ENCODE data around the gene PHLPP1. TPM values are rescaled to one million over a fixed set of nuclear protein-coding genes. Genes with fewer than 3 reads are reported as not detected.
A peak's percentile ranks its signal among the peaks of the same experiment; 100 is the strongest.

PHLPP1 gene
- total RNA-seq, 2 experiments from 2014 or later, result 8.2 to 8.6 TPM

- H3K27ac Mint-ChIP-seq, result no peak overlapping the region
- CTCF ChIA-PET, result interaction anchor here (0.7 to 1.2 kb wide), 3 partner anchors 264 to 361 kb away, joined by 3 to 4 read pairs (median 3); partner anchors contain the start of gene PHLPP1
- no peaks in the 10 kb centered on the region for H3K4me1 Mint-ChIP-seq (ENCODE audit: low read depth)
- no peaks in the 10 kb centered on the region for H3K27me3 Mint-ChIP-seq
- H3K9me3 Mint-ChIP-seq, result no peaks in the 10 kb centered on the region
- intact Hi-C loops (cut with micrococcal nuclease), result no loop called here
- no peak overlapping the region for H3K4me3 Mint-ChIP-seq
- POLR2A ChIA-PET, result interaction anchor here (1.1 kb wide), 1 partner anchor 264 kb away, joined by 4 read pairs; the partner anchor contains the start of gene PHLPP1
- no peaks in the 10 kb centered on the region for H3K36me3 Mint-ChIP-seq (ENCODE audit: low read depth)
- no peak for TF ChIP-seq CTCF (IDR thresholded peaks at IDR 0.05)
- ATAC-seq (no peak), DNase-seq (no peak)
Observed at GRCh38 chr18:62979176-62979575, 263.8 kb downstream of the PHLPP1 start.

DNA sequence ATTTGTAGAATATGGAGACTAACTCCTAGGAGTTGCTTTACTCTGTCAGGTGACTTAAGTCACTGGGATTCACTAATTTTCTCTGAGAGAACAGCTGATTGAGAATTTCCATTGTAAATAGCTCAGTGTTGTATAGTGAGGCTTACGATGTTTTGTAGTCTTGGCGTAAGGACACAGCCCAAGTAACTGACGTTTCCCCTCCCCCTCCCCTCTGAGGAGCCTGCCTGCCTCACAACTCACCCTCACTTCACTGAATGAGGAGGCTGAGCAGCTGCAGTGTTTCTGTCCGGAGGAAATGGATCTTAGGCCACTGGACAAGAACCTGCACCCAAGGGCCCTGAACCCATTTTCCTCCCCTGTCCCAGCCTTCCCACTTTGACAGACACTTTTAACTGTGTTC is 264.6 kb downstream of the PHLPP1 start:
- Mint-ChIP-seq H3K4me1 (ENCODE audit: low read depth) (no peaks in the 10 kb centered on the region), H3K27me3 (no peaks in the 10 kb centered on the region), H3K9me3 (no peaks in the 10 kb centered on the region), H3K4me3 (no peak overlapping the region), H3K36me3 (ENCODE audit: low read depth) (no peaks in the 10 kb centered on the region), H3K27ac (no peak overlapping the region)
- CTCF ChIA-PET, result interaction anchor here (1.0 to 1.2 kb wide), 2 partner anchors 265 to 360 kb away, joined by 3 read pairs; partner anchors contain the start of gene PHLPP1
- no peak for TF ChIP-seq CTCF (IDR thresholded peaks at IDR 0.05)
- ATAC-seq (no peak), DNase-seq (no peak)
- POLR2A ChIA-PET, result no interaction called here
- intact Hi-C loops (cut with micrococcal nuclease), result loop anchor here (5.0 kb wide), 1 partner anchor 393 kb away; no protein-coding TSS in a partner anchor

GRCh38 chr18:62981566-62981965 is 266.2 kb downstream of the PHLPP1 start:
- Mint-ChIP-seq H3K27me3 (no peaks in the 10 kb centered on the region), H3K36me3 (ENCODE audit: low read depth) (no peaks in the 10 kb centered on the region), H3K27ac (no peak overlapping the region), H3K4me1 (ENCODE audit: low read depth) (no peaks in the 10 kb centered on the region), H3K4me3 (no peak overlapping the region), H3K9me3 (no peaks in the 10 kb centered on the region)
- intact Hi-C loops (cut with micrococcal nuclease), result loop anchor here (5.0 kb wide), 1 partner anchor 394 kb away; no protein-coding TSS in a partner anchor
- ChIA-PET CTCF (interaction anchor here (0.9 to 3.4 kb wide), 25 partner anchors 8 to 398 kb away, joined by 3 to 48 read pairs (median 5); partner anchors contain the start of gene PHLPP1), POLR2A (interaction anchor here (2.1 kb wide), 1 partner anchor 267 kb away, joined by 7 read pairs; the partner anchor contains the start of gene PHLPP1)
- ATAC-seq, result no peak
- no peak for DNase-seq
- no peak for TF ChIP-seq CTCF (IDR thresholded peaks at IDR 0.05)

DNA sequence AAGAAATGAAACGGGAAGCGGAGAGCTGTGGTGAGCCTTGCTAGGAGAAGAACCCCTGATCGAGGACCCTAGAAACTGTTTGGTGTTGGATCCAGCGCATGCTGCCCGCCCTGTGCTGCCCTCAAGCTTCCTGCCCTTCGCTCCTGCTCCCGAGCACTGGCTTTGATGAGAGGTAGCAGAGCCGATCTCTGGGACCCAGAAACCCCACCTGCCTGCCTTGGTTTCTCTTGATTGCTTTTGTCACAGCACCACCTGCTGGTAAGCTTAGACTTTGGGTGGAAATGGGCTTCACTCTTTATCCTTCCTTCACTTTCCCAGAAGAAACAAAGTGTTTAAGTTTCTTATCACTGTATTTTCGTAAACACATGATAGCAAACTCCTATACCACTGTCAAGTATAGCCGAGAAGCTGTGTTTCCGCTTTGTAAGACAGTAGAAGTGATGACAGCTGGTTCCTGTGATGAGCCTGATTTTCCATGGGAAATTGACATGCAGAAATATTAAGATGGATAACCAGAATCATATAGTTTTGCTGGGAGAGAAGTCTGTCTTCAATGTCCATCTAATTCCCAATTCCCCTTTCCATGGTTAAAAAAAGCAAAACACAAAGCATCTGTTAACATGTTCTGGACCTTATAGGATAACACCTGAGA is 267.4 kb downstream of the PHLPP1 start:
- Mint-ChIP-seq H3K4me3 (no peak overlapping the region), H3K36me3 (ENCODE audit: low read depth) (no peaks in the 10 kb centered on the region), H3K4me1 (ENCODE audit: low read depth) (no peaks in the 10 kb centered on the region), H3K27me3 (no peaks in the 10 kb centered on the region), H3K27ac (no peak overlapping the region), H3K9me3 (no peaks in the 10 kb centered on the region)
- peak; percentile 85 for TF ChIP-seq CTCF (IDR thresholded peaks at IDR 0.05)
- intact Hi-C loops (cut with micrococcal nuclease), result loop anchor here (2.0 to 5.0 kb wide), 2 partner anchors 268 to 395 kb away; partner anchors contain the start of gene PHLPP1
- ChIA-PET POLR2A (interaction anchor here (2.1 kb wide), 1 partner anchor 268 kb away, joined by 7 read pairs; the partner anchor contains the start of gene PHLPP1), CTCF (interaction anchor here (0.7 to 3.4 kb wide), 44 partner anchors 8 to 557 kb away, joined by 3 to 48 read pairs (median 4); partner anchors contain the start of gene PHLPP1)
- DNase-seq, result peak; percentile 69
- peak; percentile 71 for ATAC-seq

All from activated CD8-positive, alpha-beta T cell treated with anti-CD3 and anti-CD28 coated beads for 36 hours (primary cell).